Transverse colon (tissue), 4 donors: ENCODE results near the gene RARRES1.

Experiments
- POLR2AphosphoS5 ChIP-seq, 3 donors: sonication (generic); formaldehyde crosslinking; IDR thresholded peaks; one replicate each; pipeline ENCODE4 v1.6.1; 2016; ENCODE audit warnings: antibody characterized with exemption in 3 of 3
- TF ChIP-seq, protein P1 (sequence below), 5 experiments: fragments of 200-600 bp in 3 of 5; fragments of 450-650 bp in 2 of 5; sonication (generic) in 3 of 5; IDR thresholded peaks; 1 replicate in 2 of 5; 2 replicates in 3 of 5; pipeline ENCODE4 v1.5.1; 2016 to 2017; ENCODE audit warnings: antibody characterized with exemption in 5 of 5, inconsistent platforms in 3 of 5, mild to moderate bottlenecking in 2 of 5, moderate library complexity in 1 of 5

DNA sequence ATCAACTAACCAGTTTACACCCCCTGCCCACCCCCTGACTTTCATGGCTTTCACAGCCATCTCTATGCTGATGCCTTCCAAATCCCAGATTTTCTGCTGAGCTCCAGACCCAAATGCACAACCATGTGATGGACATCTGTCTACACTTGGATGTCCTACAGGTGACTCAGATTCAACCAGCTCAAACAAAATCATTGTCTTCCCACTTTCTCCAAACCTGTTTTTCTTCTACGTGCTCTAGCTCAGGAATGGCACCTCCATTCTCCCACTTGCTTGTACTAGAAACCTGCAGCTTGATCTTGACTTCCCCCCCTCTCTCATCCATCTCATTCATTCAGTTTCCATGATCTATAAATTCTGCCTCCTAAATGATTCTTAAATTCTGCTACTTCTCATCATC, 34.1 kb upstream of the RARRES1 start:
- TF ChIP-seq POLR2AphosphoS5 (IDR thresholded peaks at IDR 0.05): no peak
- TF ChIP-seq, protein P1, sequence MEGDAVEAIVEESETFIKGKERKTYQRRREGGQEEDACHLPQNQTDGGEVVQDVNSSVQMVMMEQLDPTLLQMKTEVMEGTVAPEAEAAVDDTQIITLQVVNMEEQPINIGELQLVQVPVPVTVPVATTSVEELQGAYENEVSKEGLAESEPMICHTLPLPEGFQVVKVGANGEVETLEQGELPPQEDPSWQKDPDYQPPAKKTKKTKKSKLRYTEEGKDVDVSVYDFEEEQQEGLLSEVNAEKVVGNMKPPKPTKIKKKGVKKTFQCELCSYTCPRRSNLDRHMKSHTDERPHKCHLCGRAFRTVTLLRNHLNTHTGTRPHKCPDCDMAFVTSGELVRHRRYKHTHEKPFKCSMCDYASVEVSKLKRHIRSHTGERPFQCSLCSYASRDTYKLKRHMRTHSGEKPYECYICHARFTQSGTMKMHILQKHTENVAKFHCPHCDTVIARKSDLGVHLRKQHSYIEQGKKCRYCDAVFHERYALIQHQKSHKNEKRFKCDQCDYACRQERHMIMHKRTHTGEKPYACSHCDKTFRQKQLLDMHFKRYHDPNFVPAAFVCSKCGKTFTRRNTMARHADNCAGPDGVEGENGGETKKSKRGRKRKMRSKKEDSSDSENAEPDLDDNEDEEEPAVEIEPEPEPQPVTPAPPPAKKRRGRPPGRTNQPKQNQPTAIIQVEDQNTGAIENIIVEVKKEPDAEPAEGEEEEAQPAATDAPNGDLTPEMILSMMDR (IDR thresholded peaks at IDR 0.05): no peak
